Subcutaneous abdominal adipose tissue (tissue), 5 donors: Measurements from ENCODE around the gene TNPO1.
A peak's percentile ranks its signal among the peaks of the same experiment; 100 is the strongest.

ENCODE experiments used
- H3K27ac ChIP-seq: one replicate; pipeline ENCODE4 v1.7.0; 2013; ENCODE audit warnings: low read depth, mild to moderate bottlenecking, inconsistent platforms, low read length, moderate library complexity
- H3K27me3 ChIP-seq, 5 donors: one replicate each; pipeline ENCODE4 v1.7.0; 2013; ENCODE audit warnings: low read length in 5 of 5, inconsistent platforms in 1 of 5; ENCODE audit not compliant: control insufficient read depth in 5 of 5, insufficient read depth in 4 of 5
- H3K36me3 ChIP-seq, 5 donors: one replicate each; pipeline ENCODE4 v1.7.0; 2013; ENCODE audit warnings: low read length in 5 of 5; ENCODE audit not compliant: control insufficient read depth in 5 of 5, insufficient read depth in 5 of 5
- H3K4me1 ChIP-seq, 5 donors: one replicate each; pipeline ENCODE4 v1.7.0; 2013; ENCODE audit warnings: low read length in 5 of 5, mild to moderate bottlenecking in 3 of 5, moderate library complexity in 1 of 5; ENCODE audit not compliant: control insufficient read depth in 5 of 5, insufficient read depth in 5 of 5
- H3K4me3 ChIP-seq, 5 donors: one replicate each; pipeline ENCODE4 v1.7.0; 2013; ENCODE audit warnings: low read length in 5 of 5, low read depth in 1 of 5
- H3K9ac ChIP-seq, 5 donors: one replicate each; pipeline ENCODE4 v1.7.0; 2013; ENCODE audit warnings: low read length in 5 of 5, mild to moderate bottlenecking in 4 of 5, moderate library complexity in 3 of 5
- H3K9me3 ChIP-seq, 5 donors: one replicate each; pipeline ENCODE4 v1.7.0; 2013; ENCODE audit warnings: low read length in 5 of 5; ENCODE audit not compliant: control insufficient read depth in 5 of 5
- donor health status: healthy.
- donor health status: healthy.
- donor health status: healthy.
- donor health status: healthy.
- donor health status: healthy.

Gene TNPO1

GRCh38 chr5:72817076-72817481 is 618 bp downstream of the TNPO1 start:
- Histone ChIP-seq H3K4me3 (peak overlapping the region; percentile 84 to 95 (median 92)), H3K36me3 (no peaks in the 10 kb centered on the region), H3K27ac (peak overlapping the region; percentile 95), H3K27me3 (no peaks in the 10 kb centered on the region), H3K9me3 (no peaks in the 10 kb centered on the region), H3K4me1 (peaks cover 0 to 33% (median 20%) of the 10 kb centered on the region in 5 donors), H3K9ac (peak overlapping the region; percentile 87 to 97 (median 96))

- Histone ChIP-seq H3K9ac (peak overlapping the region; percentile 87 to 97 (median 96)), H3K9me3 (no peaks in the 10 kb centered on the region), H3K27me3 (no peaks in the 10 kb centered on the region), H3K27ac (peak overlapping the region; percentile 95), H3K36me3 (no peaks in the 10 kb centered on the region), H3K4me3 (peak overlapping the region; percentile 84 to 95 (median 92)), H3K4me1 (peaks cover 0 to 36% (median 20%) of the 10 kb centered on the region in 5 donors)
These were observed 1.3 kb downstream of the TNPO1 start for GRCh38 chr5:72817671-72818266.

- no peak overlapping the region for H3K4me3 ChIP-seq
- peak overlapping the region; percentile 95 for H3K27ac ChIP-seq
- no peaks in the 10 kb centered on the region for H3K27me3 ChIP-seq
- H3K9ac ChIP-seq, result no peak overlapping the region
- H3K36me3 ChIP-seq, result no peaks in the 10 kb centered on the region
- H3K9me3 ChIP-seq, result no peaks in the 10 kb centered on the region
- H3K4me1 ChIP-seq, result peaks cover 0 to 46% (median 20%) of the 10 kb centered on the region in 5 donors
These were observed 2.5 kb downstream of the TNPO1 start for GRCh38 chr5:72818866-72819534.

- peaks cover 0 to 5% (median 0%) of the 10 kb centered on the region in 5 donors for H3K36me3 ChIP-seq
- H3K9me3 ChIP-seq, result no peaks in the 10 kb centered on the region
- peaks cover 0 to 43% (median 19%) of the 10 kb centered on the region in 5 donors for H3K4me1 ChIP-seq
- no peak overlapping the region for H3K27ac ChIP-seq
- no peaks in the 10 kb centered on the region for H3K27me3 ChIP-seq
- H3K9ac ChIP-seq, result no peak overlapping the region
- no peak overlapping the region for H3K4me3 ChIP-seq
These were observed 5.3 kb downstream of the TNPO1 start for GRCh38 chr5:72821776-72822175.

- Histone ChIP-seq H3K27me3 (no peaks in the 10 kb centered on the region), H3K4me1 (peaks cover 0 to 32% (median 17%) of the 10 kb centered on the region in 5 donors), H3K4me3 (no peak overlapping the region), H3K9me3 (no peaks in the 10 kb centered on the region), H3K9ac (no peak overlapping the region), H3K36me3 (peaks cover 0 to 5% (median 0%) of the 10 kb centered on the region in 5 donors), H3K27ac (no peak overlapping the region)
These were observed 6.5 kb downstream of the TNPO1 start for GRCh38 chr5:72822944-72823343.

- peaks cover 0 to 5% (median 0%) of the 10 kb centered on the region in 5 donors for H3K36me3 ChIP-seq
- no peak overlapping the region for H3K9ac ChIP-seq
- no peak overlapping the region for H3K4me3 ChIP-seq
- H3K9me3 ChIP-seq, result no peaks in the 10 kb centered on the region
- H3K4me1 ChIP-seq, result peaks cover 0 to 6% (median 3%) of the 10 kb centered on the region in 5 donors
- no peaks in the 10 kb centered on the region for H3K27me3 ChIP-seq
- no peak overlapping the region for H3K27ac ChIP-seq
These were observed 13.2 kb downstream of the TNPO1 start for GRCh38 chr5:72829707-72830106.

- H3K27ac ChIP-seq, result no peak overlapping the region
- H3K4me1 ChIP-seq, result peaks cover 0 to 6% (median 3%) of the 10 kb centered on the region in 5 donors
- no peaks in the 10 kb centered on the region for H3K9me3 ChIP-seq
- peaks cover 0 to 5% (median 0%) of the 10 kb centered on the region in 5 donors for H3K36me3 ChIP-seq
- H3K27me3 ChIP-seq, result no peaks in the 10 kb centered on the region
- H3K9ac ChIP-seq, result no peak overlapping the region
- H3K4me3 ChIP-seq, result no peak overlapping the region
These were observed 13.9 kb downstream of the TNPO1 start for GRCh38 chr5:72830362-72830761.

GRCh38 chr5:72831685-72832084 is 15.2 kb downstream of the TNPO1 start:
- no peak overlapping the region for H3K9ac ChIP-seq
- no peaks in the 10 kb centered on the region for H3K36me3 ChIP-seq
- H3K27me3 ChIP-seq, result no peaks in the 10 kb centered on the region
- H3K4me3 ChIP-seq, result no peak overlapping the region
- peaks cover 0 to 8% (median 3%) of the 10 kb centered on the region in 5 donors for H3K4me1 ChIP-seq
- H3K27ac ChIP-seq, result no peak overlapping the region
- no peaks in the 10 kb centered on the region for H3K9me3 ChIP-seq

GRCh38 chr5:72834924-72835323 is 18.5 kb downstream of the TNPO1 start:
- Histone ChIP-seq H3K36me3 (no peaks in the 10 kb centered on the region), H3K27ac (no peak overlapping the region), H3K27me3 (no peaks in the 10 kb centered on the region), H3K9me3 (no peaks in the 10 kb centered on the region), H3K4me1 (peaks cover 0 to 9% (median 6%) of the 10 kb centered on the region in 5 donors), H3K4me3 (no peak overlapping the region), H3K9ac (no peak overlapping the region)

GRCh38 chr5:72835633-72836032 is 19.2 kb downstream of the TNPO1 start:
- Histone ChIP-seq H3K9ac (no peak overlapping the region), H3K36me3 (no peaks in the 10 kb centered on the region), H3K4me3 (no peak overlapping the region), H3K9me3 (no peaks in the 10 kb centered on the region), H3K27me3 (no peaks in the 10 kb centered on the region), H3K27ac (no peak overlapping the region), H3K4me1 (peaks cover 0 to 9% (median 6%) of the 10 kb centered on the region in 5 donors)
